HG02798 (cell line): ENCODE measurements around the gene ZMIZ1.
A peak's percentile ranks its signal among the peaks of the same experiment; 100 is the strongest.
"Not testable (repeated sequence)": the region's sequence is repeated elsewhere in the genome, so short reads cannot be mapped to it uniquely, and the experiment has no call there.

ENCODE experiments used
- ATAC-seq: cut with Tn5 transposase; IDR thresholded peaks from one replicate; pipeline ENCODE4 v1.9.1; 2021; ENCODE audit warnings: mild to moderate bottlenecking; ENCODE audit not compliant: unreplicated experiment, poor library complexity

Gene ZMIZ1

DNA sequence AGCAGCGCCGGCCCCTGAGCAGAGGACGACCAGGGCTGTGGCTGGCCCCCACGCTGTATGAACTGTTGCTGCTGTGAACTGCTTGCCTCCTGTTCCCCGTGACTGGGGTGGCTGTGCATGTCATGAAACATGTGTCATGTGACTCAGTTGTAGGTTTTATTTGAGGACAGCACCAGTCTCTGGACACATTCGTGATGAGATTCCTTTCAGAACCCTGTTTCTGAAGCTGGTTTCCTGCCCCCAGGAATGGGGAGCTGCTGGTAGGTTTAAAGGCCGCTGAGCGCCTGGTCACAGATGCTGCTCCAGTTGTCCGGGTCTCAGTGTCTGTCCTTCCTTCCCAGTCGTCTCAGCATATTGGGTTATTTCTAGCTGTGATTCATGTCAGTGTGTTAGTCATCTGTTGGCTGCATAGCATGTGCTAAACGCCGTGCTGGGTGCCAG is 199.4 kb downstream of the ZMIZ1 start:
- ATAC-seq: no peak

- ATAC-seq: no peak
These were observed 200.0 kb downstream of the ZMIZ1 start for GRCh38 chr10:79268742-79269141.

GRCh38 chr10:79269443-79269842 is 200.7 kb downstream of the ZMIZ1 start:
- ATAC-seq: no peak

DNA sequence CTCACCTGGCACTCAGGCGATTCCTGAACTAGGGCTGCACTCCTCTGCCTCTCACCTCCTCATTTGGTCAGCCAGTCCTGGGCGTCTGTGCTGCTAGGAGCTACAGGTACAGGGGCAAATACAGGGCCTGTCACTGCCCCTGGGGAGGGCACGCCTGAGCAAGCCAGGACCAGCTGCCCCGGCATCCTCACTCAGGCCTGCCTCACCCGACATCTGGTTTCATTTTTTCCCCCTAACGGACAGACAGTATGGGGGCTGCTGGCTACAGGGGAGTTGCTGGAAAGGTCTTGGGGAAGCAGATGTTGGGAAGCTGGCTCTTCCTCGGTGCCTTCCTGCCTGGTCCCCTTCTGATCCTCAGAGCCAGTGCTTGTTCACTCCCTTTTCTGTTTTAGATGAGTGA is 201.2 kb downstream of the ZMIZ1 start:
- no peak for ATAC-seq

- ATAC-seq: no peak
These were observed 201.9 kb downstream of the ZMIZ1 start for GRCh38 chr10:79270466-79271246.

- ATAC-seq: no peak
These were observed 203.6 kb downstream of the ZMIZ1 start for GRCh38 chr10:79272353-79272752.

GRCh38 chr10:79273604-79274003 is 204.8 kb downstream of the ZMIZ1 start:
- ATAC-seq: no peak

- ATAC-seq: no peak
These were observed 205.7 kb downstream of the ZMIZ1 start for GRCh38 chr10:79274279-79275104.

DNA sequence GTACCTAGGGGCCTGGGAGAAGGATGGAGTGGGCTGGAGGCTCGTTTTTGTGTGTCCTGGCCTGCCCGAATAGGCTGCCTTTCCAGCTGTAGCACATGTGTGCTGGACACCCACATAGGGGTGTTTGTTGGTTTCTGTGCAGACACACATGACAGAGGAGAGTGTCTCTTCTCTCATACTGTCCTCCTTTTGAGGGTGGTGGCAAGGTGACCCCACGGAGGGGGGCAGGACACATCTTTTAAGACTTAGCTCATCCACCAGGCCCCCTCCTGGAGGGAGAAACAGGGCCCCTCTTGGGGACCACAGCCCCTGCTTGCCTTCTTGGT is 206.3 kb downstream of the ZMIZ1 start:
- ATAC-seq: no peak

DNA sequence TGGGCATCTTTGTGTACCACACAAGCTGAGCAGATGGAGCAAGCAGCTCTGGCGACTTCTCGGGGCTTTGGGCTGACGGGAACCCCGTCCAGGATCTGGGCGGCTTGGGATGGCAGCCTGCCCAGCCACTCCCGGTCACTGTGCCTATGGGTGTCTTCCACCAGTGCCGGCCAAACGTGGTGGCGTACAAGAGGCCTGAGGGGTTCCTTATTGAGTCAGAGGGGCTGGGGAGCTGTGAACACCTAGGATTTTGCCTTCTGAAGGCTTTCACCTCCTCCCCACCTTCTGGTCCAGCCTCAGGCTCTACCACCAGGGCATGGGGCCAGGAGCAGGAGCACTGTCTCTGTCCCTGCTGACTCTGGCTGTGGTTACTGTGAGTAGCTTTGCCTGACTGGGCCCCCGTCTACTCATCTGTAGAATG is 206.7 kb downstream of the ZMIZ1 start:
- no peak for ATAC-seq

GRCh38 chr10:79277579-79278269 is 209.0 kb downstream of the ZMIZ1 start:
- ATAC-seq: no peak

DNA sequence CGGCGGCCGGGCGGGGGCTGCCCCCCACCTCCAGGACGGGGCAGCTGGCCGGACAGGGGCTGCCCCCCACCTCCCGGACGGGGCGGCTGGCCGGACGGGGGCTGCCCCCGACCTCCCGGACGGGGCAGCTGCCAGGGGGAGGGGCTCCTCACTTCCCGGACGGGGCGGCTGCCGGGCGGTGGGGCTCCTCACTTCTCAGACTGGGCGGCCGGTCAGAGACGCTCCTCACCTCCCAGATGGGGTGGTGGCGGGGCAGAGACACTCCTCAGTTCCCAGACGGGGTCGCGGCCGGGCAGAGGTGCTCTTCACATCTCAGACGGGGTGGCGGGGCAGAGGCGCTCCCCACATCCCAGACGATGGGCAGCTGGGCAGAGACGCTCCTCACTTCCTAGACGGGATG is 210.3 kb downstream of the ZMIZ1 start:
- ATAC-seq: not testable (repeated sequence)

GRCh38 chr10:79280956-79281355 is 212.2 kb downstream of the ZMIZ1 start:
- ATAC-seq: no peak

- ATAC-seq: no peak
These were observed 213.6 kb downstream of the ZMIZ1 start for GRCh38 chr10:79282388-79282787.

DNA sequence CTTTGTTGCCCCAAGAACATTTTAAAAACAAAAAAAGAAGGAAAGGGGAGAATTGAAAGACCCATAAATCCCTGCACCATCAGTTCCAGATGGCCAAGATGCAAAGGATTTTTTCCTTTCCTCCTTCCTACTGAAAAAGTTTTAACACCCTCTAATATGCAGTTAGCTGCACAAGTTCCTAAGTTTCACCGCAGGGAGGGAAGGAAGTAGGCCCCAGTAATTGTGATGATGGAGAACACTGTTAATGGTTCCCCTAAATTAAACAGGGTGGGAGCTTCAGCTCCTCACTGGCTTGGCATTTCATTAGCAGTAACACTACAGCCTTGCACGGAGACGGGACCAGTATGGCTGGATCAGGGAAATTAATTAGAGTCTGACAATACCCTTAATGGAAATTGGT is 214.8 kb downstream of the ZMIZ1 start:
- no peak for ATAC-seq

- no peak for ATAC-seq
These were observed 215.5 kb downstream of the ZMIZ1 start for GRCh38 chr10:79284158-79284871.

GRCh38 chr10:79285315-79286197 is 216.8 kb downstream of the ZMIZ1 start:
- peak; percentile 69 for ATAC-seq

DNA sequence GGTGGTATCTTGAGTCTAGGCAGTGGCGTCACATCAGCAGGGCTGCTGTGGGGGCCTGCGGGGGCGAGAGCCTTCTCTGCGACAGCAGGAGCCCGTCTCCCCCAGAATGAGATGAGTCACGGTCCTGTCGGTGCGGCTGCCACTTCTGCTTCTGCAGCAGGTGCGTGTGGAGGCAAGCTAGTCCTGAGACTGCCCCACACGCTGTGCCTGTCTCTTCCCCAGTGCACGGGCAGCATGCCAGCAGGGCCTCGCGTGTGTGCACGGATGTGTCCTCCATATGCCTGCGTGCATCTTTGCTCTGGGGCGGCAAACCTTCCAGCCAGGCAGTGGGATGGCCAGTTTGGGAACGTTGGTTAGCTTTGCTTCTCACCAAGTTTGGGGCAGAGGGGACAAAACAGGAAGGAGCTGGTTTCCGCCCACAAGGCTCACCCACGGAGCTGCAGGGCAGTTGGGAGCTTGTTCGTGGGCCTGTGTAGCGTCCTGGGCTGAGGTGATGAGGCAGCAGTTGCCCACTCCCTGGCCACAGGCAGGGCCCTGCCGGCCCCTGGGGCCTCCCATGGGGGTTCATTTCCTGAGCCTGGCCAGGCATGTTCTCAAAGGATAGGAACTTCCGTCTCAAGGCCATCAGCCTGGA is 217.7 kb downstream of the ZMIZ1 start:
- peak; percentile 84 for ATAC-seq
